Common myeloid progenitor, CD34-positive (primary cell): ENCODE measurements around the gene MIF.
"Not testable (repeated sequence)": the region's sequence is repeated elsewhere in the genome, so short reads cannot be mapped to it uniquely, and the experiment has no call there.

Experiments
- CTCF ChIA-PET: fragments of 350-600 bp; sonication (Branson Sonifier 250); formaldehyde crosslinking; loops from one replicate; lab custom pipeline; 2021; ENCODE audit warnings: antibody characterized with exemption; lab: Charles Lee
- POLR2A ChIA-PET: fragments of 350-600 bp; sonication (Branson Sonifier 250); formaldehyde crosslinking; loops from one replicate; lab custom pipeline; 2021; ENCODE audit warnings: antibody characterized with exemption; lab: Charles Lee
- DNase-seq, 3 donors: peaks; one replicate each; pipeline versions ENCODE4 v3.0.0 to v3.0.0-alpha.2; 2013
- H3K27ac ChIP-seq, 2 experiments: 1 replicate in 1 of 2; 2 replicates in 1 of 2; pipeline ENCODE4 v1.7.0; 2013; ENCODE audit warnings: inconsistent platforms in 2 of 2, low read length in 2 of 2, mild to moderate bottlenecking in 2 of 2, low read depth in 1 of 2, moderate library complexity in 1 of 2; ENCODE audit not compliant: severe bottlenecking in 2 of 2, insufficient read depth in 1 of 2, poor library complexity in 1 of 2
- H3K27me3 ChIP-seq, 5 experiments: replicated peaks in 2 of 5; 1 replicate in 3 of 5; 2 replicates in 2 of 5; pipeline versions ENCODE4 v1.6.1 to v1.7.0; 2013; ENCODE audit warnings: low read length in 4 of 5, mild to moderate bottlenecking in 2 of 5, moderate library complexity in 2 of 5, inconsistent platforms in 1 of 5; ENCODE audit not compliant: insufficient read depth in 5 of 5, control insufficient read depth in 4 of 5
- H3K36me3 ChIP-seq, 4 experiments: 1 replicate in 2 of 4; 2 replicates in 2 of 4; pipeline versions ENCODE4 v1.6.1 to v1.7.0; 2013; ENCODE audit warnings: low read length in 3 of 4, control low read depth in 1 of 4, mild to moderate bottlenecking in 1 of 4; ENCODE audit not compliant: control insufficient read depth in 4 of 4, insufficient read depth in 4 of 4
- H3K4me1 ChIP-seq, 4 experiments: 1 replicate in 3 of 4; 2 replicates in 1 of 4; pipeline versions ENCODE4 v1.6.1 to v1.7.1; 2013; ENCODE audit warnings: low read length in 3 of 4, mild to moderate bottlenecking in 3 of 4, control low read depth in 1 of 4, inconsistent platforms in 1 of 4, moderate library complexity in 1 of 4; ENCODE audit not compliant: control insufficient read depth in 4 of 4, insufficient read depth in 4 of 4; ENCODE audit errors: control extremely low read depth in 1 of 4
- H3K4me3 ChIP-seq, 7 experiments: 1 replicate in 4 of 7; 2 replicates in 3 of 7; pipeline versions ENCODE4 v1.5.1 to v1.7.0; 2013; ENCODE audit warnings: mild to moderate bottlenecking in 7 of 7, low read length in 6 of 7, moderate library complexity in 6 of 7, inconsistent platforms in 2 of 7, low read depth in 2 of 7, control low read depth in 1 of 7; ENCODE audit not compliant: insufficient read depth in 4 of 7, control insufficient read depth in 1 of 7; ENCODE audit errors: extremely low read depth in 1 of 7
- H3K9me3 ChIP-seq, 5 experiments: 1 replicate in 4 of 5; 2 replicates in 1 of 5; pipeline versions ENCODE4 v1.6.1 to v1.7.1; 2013; ENCODE audit warnings: low read length in 4 of 5, mild to moderate bottlenecking in 2 of 5, inconsistent platforms in 1 of 5, low read depth in 1 of 5, moderate library complexity in 1 of 5; ENCODE audit not compliant: control insufficient read depth in 4 of 5, insufficient read depth in 2 of 5; ENCODE audit errors: control extremely low read depth in 1 of 5
- WGBS: methylation state at CpG from one replicate; pipeline ENCODE4 v1.1.5; 2013; ENCODE audit not compliant: insufficient coverage; 5-methylcytosine and 5-hydroxymethylcytosine counted together

Gene MIF

GRCh38 chr22:23913661-23914353 is 19.6 kb downstream of the MIF start:
- peaks cover 0 to 3% (median 0%) of the 10 kb centered on the region in 4 experiments for H3K36me3 ChIP-seq
- ChIA-PET POLR2A (interaction anchor here (0.6 to 1.5 kb wide), 2 partner anchors 19 to 97 kb away, joined by 3 to 4 read pairs; partner anchors contain the start of genes CABIN1 and MIF), CTCF (interaction anchor here (0.9 to 5.1 kb wide), 2 partner anchors 20 to 52 kb away, joined by 3 to 21 read pairs; partner anchors contain the start of gene MIF)
- H3K4me1 ChIP-seq = peaks cover 6 to 9% (median 8%) of the 10 kb centered on the region in 4 experiments
- H3K9me3 ChIP-seq = no peaks in the 10 kb centered on the region
- DNase-seq = peak; percentile 98 to 99 (median 99)
- H3K4me3 ChIP-seq = peak overlapping the region; percentile 58 to 89 (median 75)
- H3K27ac ChIP-seq = peak overlapping the region; percentile 62 to 91
- no peaks in the 10 kb centered on the region for H3K27me3 ChIP-seq
- 0% methylated on average over 24 of the region's 44 CpGs for WGBS

GRCh38 chr22:23915290-23915689 is 21.1 kb downstream of the MIF start:
- WGBS = 44% methylated on average over 1 of the region's 3 CpGs
- no peaks in the 10 kb centered on the region for H3K9me3 ChIP-seq
- H3K4me1 ChIP-seq = peaks cover 6 to 9% (median 8%) of the 10 kb centered on the region in 4 experiments
- POLR2A ChIA-PET = no interaction called here
- no peak overlapping the region for H3K4me3 ChIP-seq
- CTCF ChIA-PET = no interaction called here
- H3K27me3 ChIP-seq = peaks cover 0 to 2% (median 0%) of the 10 kb centered on the region in 5 experiments
- no peak overlapping the region for H3K27ac ChIP-seq
- no peak for DNase-seq
- H3K36me3 ChIP-seq = peaks cover 0 to 3% (median 1%) of the 10 kb centered on the region in 4 experiments

- 100% methylated on average over 1 of the region's 1 CpG for WGBS
- H3K27ac ChIP-seq, CTCF ChIA-PET: not testable (repeated sequence)
These were observed 26.1 kb downstream of the MIF start for GRCh38 chr22:23920267-23920611.

GRCh38 chr22:23921586-23922201 is 27.5 kb downstream of the MIF start:
- H3K27me3 ChIP-seq, DNase-seq, H3K27ac ChIP-seq, H3K4me3 ChIP-seq, POLR2A ChIA-PET, H3K4me1 ChIP-seq: not testable (repeated sequence)
- WGBS = 95% methylated on average over 12 of the region's 13 CpGs
- CTCF ChIA-PET = interaction anchor here (1.0 kb wide), 2 partner anchors 9 to 20 kb away, joined by 3 read pairs; no protein-coding TSS in a partner anchor
- Histone ChIP-seq H3K9me3 (peaks cover 0 to 24% (median 15%) of the 10 kb centered on the region in 5 experiments), H3K36me3 (peaks cover 5 to 21% (median 16%) of the 10 kb centered on the region in 4 experiments)

More at GRCh38 chr22:23920267-23920611, 26.1 kb downstream of the MIF start:
- DNase-seq, H3K4me1 ChIP-seq, H3K27me3 ChIP-seq, POLR2A ChIA-PET, H3K4me3 ChIP-seq: not testable (repeated sequence)
- Histone ChIP-seq H3K9me3 (peaks cover 0 to 13% (median 7%) of the 10 kb centered on the region in 5 experiments), H3K36me3 (peaks cover 5 to 15% (median 9%) of the 10 kb centered on the region in 4 experiments)

GRCh38 chr22:23922921-23923320 is 28.7 kb downstream of the MIF start:
- POLR2A ChIA-PET = interaction anchor here (0.6 kb wide), 1 partner anchor 9 kb away, joined by 3 read pairs; no protein-coding TSS in a partner anchor
- H3K9me3 ChIP-seq = peaks cover 3 to 29% (median 15%) of the 10 kb centered on the region in 5 experiments
- DNase-seq = peak; percentile 46 to 79 (median 61)
- H3K27ac ChIP-seq = no peak overlapping the region
- H3K4me1 ChIP-seq = peaks cover 3 to 6% (median 5%) of the 10 kb centered on the region in 4 experiments
- WGBS = 0% methylated on average over 1 of the region's 2 CpGs
- peaks cover 5 to 21% (median 17%) of the 10 kb centered on the region in 4 experiments for H3K36me3 ChIP-seq
- H3K27me3 ChIP-seq = peaks cover 0 to 7% (median 0%) of the 10 kb centered on the region in 5 experiments
- CTCF ChIA-PET = no interaction called here
- H3K4me3 ChIP-seq = no peak overlapping the region

- POLR2A ChIA-PET = interaction anchor here (0.6 kb wide), 1 partner anchor 130 kb away, joined by 5 read pairs; no protein-coding TSS in a partner anchor
These were observed 30.9 kb downstream of the MIF start for GRCh38 chr22:23925020-23925606.

More at GRCh38 chr22:23925020-23925606, 30.9 kb downstream of the MIF start:
- H3K27me3 ChIP-seq = peaks cover 0 to 5% (median 0%) of the 10 kb centered on the region in 5 experiments
- H3K36me3 ChIP-seq = peaks cover 2 to 24% (median 20%) of the 10 kb centered on the region in 4 experiments
- WGBS = 94% methylated on average over 5 of the region's 6 CpGs
- peaks cover 3 to 6% (median 5%) of the 10 kb centered on the region in 4 experiments for H3K4me1 ChIP-seq
- peak in 1 of 3 donors; percentile 27 for DNase-seq
- H3K4me3 ChIP-seq = no peak overlapping the region
- CTCF ChIA-PET = no interaction called here
- H3K27ac ChIP-seq = no peak overlapping the region
- H3K9me3 ChIP-seq = peaks cover 3 to 29% (median 15%) of the 10 kb centered on the region in 5 experiments
